WTC11 (cell line): ENCODE data around the gene NKG7. TPM values are rescaled to one million over a fixed set of nuclear protein-coding genes. Genes with fewer than 3 reads are reported as not detected.

Experiments used
- ATF1 ChIP-seq: sonication (generic); formaldehyde crosslinking; IDR thresholded peaks from 2 replicates; pipeline ENCODE4 v1.8.1; 2023; ENCODE audit warnings: mild to moderate bottlenecking, moderate library complexity, missing genetic modification reagents
- CREB1 ChIP-seq: sonication (generic); formaldehyde crosslinking; IDR thresholded peaks from 2 replicates; pipeline ENCODE4 v1.8.0; 2023; ENCODE audit warnings: mild to moderate bottlenecking, missing genetic modification reagents
- FOXK1 ChIP-seq: sonication (generic); formaldehyde crosslinking; IDR thresholded peaks from 2 replicates; pipeline ENCODE4 v1.8.0; 2022; ENCODE audit warnings: mild to moderate bottlenecking, moderate library complexity, missing genetic modification reagents
- GABPB1 ChIP-seq: sonication (generic); formaldehyde crosslinking; IDR thresholded peaks from 2 replicates; pipeline ENCODE4 v1.8.1; 2023; ENCODE audit warnings: mild to moderate bottlenecking, missing genetic modification reagents
- JUN ChIP-seq: sonication (generic); formaldehyde crosslinking; IDR thresholded peaks from 2 replicates; pipeline ENCODE4 v1.8.0; 2023; ENCODE audit warnings: mild to moderate bottlenecking, missing genetic modification reagents
- MXD4 ChIP-seq: fragments of 250-450 bp; sonication (Bioruptor Pico); IDR thresholded peaks from 2 replicates; pipeline ENCODE4 v1.8.0; 2021; ENCODE audit warnings: mild to moderate bottlenecking, moderate library complexity, borderline replicate concordance
- NR3C1 ChIP-seq: sonication (generic); formaldehyde crosslinking; conservative IDR thresholded peaks from 2 replicates; pipeline ENCODE4 v1.8.1; 2023; ENCODE audit warnings: low read depth, mild to moderate bottlenecking, missing genetic modification reagents
- PRRX2 ChIP-seq: fragments of 250-450 bp; sonication (Bioruptor Pico); IDR thresholded peaks from 2 replicates; pipeline ENCODE4 v1.8.0; 2021; ENCODE audit warnings: mild to moderate bottlenecking
- SMAD4 ChIP-seq: sonication (generic); formaldehyde crosslinking; IDR thresholded peaks from 2 replicates; pipeline ENCODE4 v1.8.0; 2022; ENCODE audit warnings: mild to moderate bottlenecking, missing genetic modification reagents
- TEAD1 ChIP-seq: sonication (generic); formaldehyde crosslinking; IDR thresholded peaks from 2 replicates; pipeline ENCODE4 v1.8.0; 2022; ENCODE audit warnings: mild to moderate bottlenecking, missing genetic modification reagents
- ZNF138 ChIP-seq: sonication (generic); formaldehyde crosslinking; conservative IDR thresholded peaks from 2 replicates; pipeline ENCODE4 v1.8.1; 2022; ENCODE audit warnings: mild to moderate bottlenecking, moderate library complexity, missing genetic modification reagents
- ZNF219 ChIP-seq: sonication (generic); formaldehyde crosslinking; IDR thresholded peaks from 2 replicates; pipeline ENCODE4 v1.8.0; 2023; ENCODE audit warnings: missing genetic modification reagents, mild to moderate bottlenecking, borderline replicate concordance
- ZNF671 ChIP-seq: fragments of 250-450 bp; sonication (Bioruptor Pico); IDR thresholded peaks from 2 replicates; pipeline ENCODE4 v1.8.0; 2021; ENCODE audit warnings: mild to moderate bottlenecking
- total RNA-seq: library from RNA; stranded (reverse); gene quantifications from 3 replicates; pipeline ENCODE4 v1.2.3, GENCODE V29; 2021
- TF ChIP-seq, protein P1 (sequence below): sonication (generic); formaldehyde crosslinking; IDR thresholded peaks from 2 replicates; pipeline ENCODE4 v1.8.1; 2022; ENCODE audit warnings: low read depth, mild to moderate bottlenecking, moderate library complexity, missing genetic modification reagents, borderline replicate concordance
- TF ChIP-seq, protein P2 (sequence below): fragments of 200-600 bp; IDR thresholded peaks from 2 replicates; pipeline ENCODE4 v1.8.0; 2022; ENCODE audit warnings: antibody characterized with exemption
- TF ChIP-seq, protein P3 (sequence below): sonication (generic); formaldehyde crosslinking; IDR thresholded peaks from 2 replicates; pipeline ENCODE4 v1.8.0; 2022; ENCODE audit warnings: mild to moderate bottlenecking, missing genetic modification reagents
- TF ChIP-seq, protein P4 (sequence below): sonication (generic); formaldehyde crosslinking; IDR thresholded peaks from 2 replicates; pipeline ENCODE4 v1.8.1; 2023; ENCODE audit warnings: mild to moderate bottlenecking, missing genetic modification reagents, borderline replicate concordance
- TF ChIP-seq, protein P5 (sequence below): sonication (generic); formaldehyde crosslinking; conservative IDR thresholded peaks from 2 replicates; pipeline ENCODE4 v1.8.1; 2022; ENCODE audit warnings: mild to moderate bottlenecking, missing genetic modification reagents
- TF ChIP-seq, protein P6 (sequence below): fragments of 250-450 bp; sonication (Bioruptor Pico); IDR thresholded peaks from 2 replicates; pipeline ENCODE4 v1.8.0; 2021; ENCODE audit warnings: mild to moderate bottlenecking
- TF ChIP-seq, protein P7 (sequence below): fragments of 250-450 bp; sonication (Bioruptor Pico); IDR thresholded peaks from 2 replicates; pipeline ENCODE4 v1.9.0; 2021; ENCODE audit warnings: mild to moderate bottlenecking, borderline replicate concordance

Gene NKG7
- total RNA-seq, 1 experiment from 2014 or later, result 0.63 TPM

DNA sequence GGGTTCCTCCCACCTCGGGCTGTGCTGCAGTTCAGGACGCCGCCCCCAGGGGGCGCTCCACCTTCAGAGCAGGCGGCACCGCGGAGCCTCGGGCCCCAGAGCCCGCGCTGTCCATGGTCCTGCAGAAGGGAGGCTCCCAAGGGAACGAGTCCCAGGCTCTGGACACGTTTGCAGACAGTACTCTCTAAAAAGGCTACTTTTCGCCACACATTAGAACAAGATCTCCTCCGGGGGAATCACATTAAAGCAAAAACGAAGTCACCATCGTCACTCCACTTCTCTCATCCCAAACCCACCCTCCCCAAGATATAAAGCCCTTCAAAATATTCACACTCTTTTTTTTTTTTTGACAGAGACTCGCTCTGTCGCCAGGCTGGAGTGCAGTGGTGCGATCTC lies 49.6 kb upstream of the NKG7 start (continued):
- TF ChIP-seq, protein P1, sequence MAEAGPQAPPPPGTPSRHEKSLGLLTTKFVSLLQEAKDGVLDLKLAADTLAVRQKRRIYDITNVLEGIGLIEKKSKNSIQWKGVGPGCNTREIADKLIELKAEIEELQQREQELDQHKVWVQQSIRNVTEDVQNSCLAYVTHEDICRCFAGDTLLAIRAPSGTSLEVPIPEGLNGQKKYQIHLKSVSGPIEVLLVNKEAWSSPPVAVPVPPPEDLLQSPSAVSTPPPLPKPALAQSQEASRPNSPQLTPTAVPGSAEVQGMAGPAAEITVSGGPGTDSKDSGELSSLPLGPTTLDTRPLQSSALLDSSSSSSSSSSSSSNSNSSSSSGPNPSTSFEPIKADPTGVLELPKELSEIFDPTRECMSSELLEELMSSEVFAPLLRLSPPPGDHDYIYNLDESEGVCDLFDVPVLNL (CRISPR knock-in tag), result 0 out of 2 replicates have a peak, but pooled peaks have one; percentile 54
- no peak for TF ChIP-seq MXD4 (CRISPR knock-in tag)
- peak; percentile 86 for TF ChIP-seq GABPB1 (CRISPR knock-in tag)
- TF ChIP-seq TEAD1 (CRISPR knock-in tag), result peak; percentile 94
- peak; percentile 87; the same call in 1 of the 2 replicates for TF ChIP-seq FOXK1 (CRISPR knock-in tag)
- TF ChIP-seq, protein P2, sequence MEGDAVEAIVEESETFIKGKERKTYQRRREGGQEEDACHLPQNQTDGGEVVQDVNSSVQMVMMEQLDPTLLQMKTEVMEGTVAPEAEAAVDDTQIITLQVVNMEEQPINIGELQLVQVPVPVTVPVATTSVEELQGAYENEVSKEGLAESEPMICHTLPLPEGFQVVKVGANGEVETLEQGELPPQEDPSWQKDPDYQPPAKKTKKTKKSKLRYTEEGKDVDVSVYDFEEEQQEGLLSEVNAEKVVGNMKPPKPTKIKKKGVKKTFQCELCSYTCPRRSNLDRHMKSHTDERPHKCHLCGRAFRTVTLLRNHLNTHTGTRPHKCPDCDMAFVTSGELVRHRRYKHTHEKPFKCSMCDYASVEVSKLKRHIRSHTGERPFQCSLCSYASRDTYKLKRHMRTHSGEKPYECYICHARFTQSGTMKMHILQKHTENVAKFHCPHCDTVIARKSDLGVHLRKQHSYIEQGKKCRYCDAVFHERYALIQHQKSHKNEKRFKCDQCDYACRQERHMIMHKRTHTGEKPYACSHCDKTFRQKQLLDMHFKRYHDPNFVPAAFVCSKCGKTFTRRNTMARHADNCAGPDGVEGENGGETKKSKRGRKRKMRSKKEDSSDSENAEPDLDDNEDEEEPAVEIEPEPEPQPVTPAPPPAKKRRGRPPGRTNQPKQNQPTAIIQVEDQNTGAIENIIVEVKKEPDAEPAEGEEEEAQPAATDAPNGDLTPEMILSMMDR, result peak; percentile 100
- peak; percentile 68; the same call in 1 of the 2 replicates for TF ChIP-seq CREB1 (CRISPR knock-in tag)
- peak; percentile 96 for TF ChIP-seq JUN (CRISPR knock-in tag)
- peak; percentile 92; the same call in 1 of the 2 replicates for TF ChIP-seq ZNF219 (CRISPR knock-in tag)
- peak; percentile 93 for TF ChIP-seq SMAD4 (CRISPR knock-in tag)
- TF ChIP-seq PRRX2 (CRISPR knock-in tag), result no peak
- TF ChIP-seq, protein P3, sequence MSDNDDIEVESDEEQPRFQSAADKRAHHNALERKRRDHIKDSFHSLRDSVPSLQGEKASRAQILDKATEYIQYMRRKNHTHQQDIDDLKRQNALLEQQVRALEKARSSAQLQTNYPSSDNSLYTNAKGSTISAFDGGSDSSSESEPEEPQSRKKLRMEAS, result peak; percentile 76; the same call in 1 of the 2 replicates
- TF ChIP-seq ATF1 (CRISPR knock-in tag), result no peak
- TF ChIP-seq, protein P4, sequence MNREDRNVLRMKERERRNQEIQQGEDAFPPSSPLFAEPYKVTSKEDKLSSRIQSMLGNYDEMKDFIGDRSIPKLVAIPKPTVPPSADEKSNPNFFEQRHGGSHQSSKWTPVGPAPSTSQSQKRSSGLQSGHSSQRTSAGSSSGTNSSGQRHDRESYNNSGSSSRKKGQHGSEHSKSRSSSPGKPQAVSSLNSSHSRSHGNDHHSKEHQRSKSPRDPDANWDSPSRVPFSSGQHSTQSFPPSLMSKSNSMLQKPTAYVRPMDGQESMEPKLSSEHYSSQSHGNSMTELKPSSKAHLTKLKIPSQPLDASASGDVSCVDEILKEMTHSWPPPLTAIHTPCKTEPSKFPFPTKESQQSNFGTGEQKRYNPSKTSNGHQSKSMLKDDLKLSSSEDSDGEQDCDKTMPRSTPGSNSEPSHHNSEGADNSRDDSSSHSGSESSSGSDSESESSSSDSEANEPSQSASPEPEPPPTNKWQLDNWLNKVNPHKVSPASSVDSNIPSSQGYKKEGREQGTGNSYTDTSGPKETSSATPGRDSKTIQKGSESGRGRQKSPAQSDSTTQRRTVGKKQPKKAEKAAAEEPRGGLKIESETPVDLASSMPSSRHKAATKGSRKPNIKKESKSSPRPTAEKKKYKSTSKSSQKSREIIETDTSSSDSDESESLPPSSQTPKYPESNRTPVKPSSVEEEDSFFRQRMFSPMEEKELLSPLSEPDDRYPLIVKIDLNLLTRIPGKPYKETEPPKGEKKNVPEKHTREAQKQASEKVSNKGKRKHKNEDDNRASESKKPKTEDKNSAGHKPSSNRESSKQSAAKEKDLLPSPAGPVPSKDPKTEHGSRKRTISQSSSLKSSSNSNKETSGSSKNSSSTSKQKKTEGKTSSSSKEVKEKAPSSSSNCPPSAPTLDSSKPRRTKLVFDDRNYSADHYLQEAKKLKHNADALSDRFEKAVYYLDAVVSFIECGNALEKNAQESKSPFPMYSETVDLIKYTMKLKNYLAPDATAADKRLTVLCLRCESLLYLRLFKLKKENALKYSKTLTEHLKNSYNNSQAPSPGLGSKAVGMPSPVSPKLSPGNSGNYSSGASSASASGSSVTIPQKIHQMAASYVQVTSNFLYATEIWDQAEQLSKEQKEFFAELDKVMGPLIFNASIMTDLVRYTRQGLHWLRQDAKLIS (CRISPR knock-in tag), result no peak
- TF ChIP-seq NR3C1 (CRISPR knock-in tag), result no peak
- TF ChIP-seq ZNF138 (CRISPR knock-in tag), result no peak
- TF ChIP-seq, protein P5, sequence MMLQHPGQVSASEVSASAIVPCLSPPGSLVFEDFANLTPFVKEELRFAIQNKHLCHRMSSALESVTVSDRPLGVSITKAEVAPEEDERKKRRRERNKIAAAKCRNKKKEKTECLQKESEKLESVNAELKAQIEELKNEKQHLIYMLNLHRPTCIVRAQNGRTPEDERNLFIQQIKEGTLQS, result no peak
- no peak; the same call in 1 of the 2 replicates for TF ChIP-seq ZNF671
- TF ChIP-seq, protein P6, sequence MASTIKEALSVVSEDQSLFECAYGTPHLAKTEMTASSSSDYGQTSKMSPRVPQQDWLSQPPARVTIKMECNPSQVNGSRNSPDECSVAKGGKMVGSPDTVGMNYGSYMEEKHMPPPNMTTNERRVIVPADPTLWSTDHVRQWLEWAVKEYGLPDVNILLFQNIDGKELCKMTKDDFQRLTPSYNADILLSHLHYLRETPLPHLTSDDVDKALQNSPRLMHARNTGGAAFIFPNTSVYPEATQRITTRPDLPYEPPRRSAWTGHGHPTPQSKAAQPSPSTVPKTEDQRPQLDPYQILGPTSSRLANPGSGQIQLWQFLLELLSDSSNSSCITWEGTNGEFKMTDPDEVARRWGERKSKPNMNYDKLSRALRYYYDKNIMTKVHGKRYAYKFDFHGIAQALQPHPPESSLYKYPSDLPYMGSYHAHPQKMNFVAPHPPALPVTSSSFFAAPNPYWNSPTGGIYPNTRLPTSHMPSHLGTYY (CRISPR knock-in tag), result no peak
- TF ChIP-seq, protein P7, sequence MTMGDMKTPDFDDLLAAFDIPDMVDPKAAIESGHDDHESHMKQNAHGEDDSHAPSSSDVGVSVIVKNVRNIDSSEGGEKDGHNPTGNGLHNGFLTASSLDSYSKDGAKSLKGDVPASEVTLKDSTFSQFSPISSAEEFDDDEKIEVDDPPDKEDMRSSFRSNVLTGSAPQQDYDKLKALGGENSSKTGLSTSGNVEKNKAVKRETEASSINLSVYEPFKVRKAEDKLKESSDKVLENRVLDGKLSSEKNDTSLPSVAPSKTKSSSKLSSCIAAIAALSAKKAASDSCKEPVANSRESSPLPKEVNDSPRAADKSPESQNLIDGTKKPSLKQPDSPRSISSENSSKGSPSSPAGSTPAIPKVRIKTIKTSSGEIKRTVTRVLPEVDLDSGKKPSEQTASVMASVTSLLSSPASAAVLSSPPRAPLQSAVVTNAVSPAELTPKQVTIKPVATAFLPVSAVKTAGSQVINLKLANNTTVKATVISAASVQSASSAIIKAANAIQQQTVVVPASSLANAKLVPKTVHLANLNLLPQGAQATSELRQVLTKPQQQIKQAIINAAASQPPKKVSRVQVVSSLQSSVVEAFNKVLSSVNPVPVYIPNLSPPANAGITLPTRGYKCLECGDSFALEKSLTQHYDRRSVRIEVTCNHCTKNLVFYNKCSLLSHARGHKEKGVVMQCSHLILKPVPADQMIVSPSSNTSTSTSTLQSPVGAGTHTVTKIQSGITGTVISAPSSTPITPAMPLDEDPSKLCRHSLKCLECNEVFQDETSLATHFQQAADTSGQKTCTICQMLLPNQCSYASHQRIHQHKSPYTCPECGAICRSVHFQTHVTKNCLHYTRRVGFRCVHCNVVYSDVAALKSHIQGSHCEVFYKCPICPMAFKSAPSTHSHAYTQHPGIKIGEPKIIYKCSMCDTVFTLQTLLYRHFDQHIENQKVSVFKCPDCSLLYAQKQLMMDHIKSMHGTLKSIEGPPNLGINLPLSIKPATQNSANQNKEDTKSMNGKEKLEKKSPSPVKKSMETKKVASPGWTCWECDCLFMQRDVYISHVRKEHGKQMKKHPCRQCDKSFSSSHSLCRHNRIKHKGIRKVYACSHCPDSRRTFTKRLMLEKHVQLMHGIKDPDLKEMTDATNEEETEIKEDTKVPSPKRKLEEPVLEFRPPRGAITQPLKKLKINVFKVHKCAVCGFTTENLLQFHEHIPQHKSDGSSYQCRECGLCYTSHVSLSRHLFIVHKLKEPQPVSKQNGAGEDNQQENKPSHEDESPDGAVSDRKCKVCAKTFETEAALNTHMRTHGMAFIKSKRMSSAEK (CRISPR knock-in tag), result no peak
